ENCODE measurements around the gene CFH.
"Not testable (repeated sequence)": the region's sequence is repeated elsewhere in the genome, so short reads cannot be mapped to it uniquely, and the experiment has no call there.

CFH gene

DNA sequence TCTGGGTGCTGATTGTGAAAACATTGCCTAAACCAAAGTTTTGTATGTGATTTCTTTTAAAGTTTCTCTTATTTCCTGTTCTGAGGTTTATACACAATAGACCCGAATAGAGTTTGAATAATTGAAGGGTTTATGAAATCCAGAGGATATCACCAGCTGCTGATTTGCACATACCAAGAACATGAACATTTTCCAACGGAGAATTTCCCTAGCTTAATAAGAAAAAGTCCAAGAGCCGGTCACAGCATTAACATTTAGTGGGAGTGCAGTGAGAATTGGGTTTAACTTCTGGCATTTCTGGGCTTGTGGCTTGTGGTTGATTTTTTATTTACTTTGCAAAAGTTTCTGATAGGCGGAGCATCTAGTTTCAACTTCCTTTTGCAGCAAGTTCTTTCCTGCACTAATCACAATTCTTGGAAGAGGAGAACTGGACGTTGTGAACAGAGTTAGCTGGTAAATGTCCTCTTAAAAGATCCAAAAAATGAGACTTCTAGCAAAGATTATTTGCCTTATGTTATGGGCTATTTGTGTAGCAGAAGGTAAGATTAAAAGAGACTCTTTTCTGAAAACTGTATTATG, at the start of gene CFH:
TSS of gene CFH (plus strand) at position 407 of the 579 bp plus-strand sequence. CDS start at position 482, 75 bp downstream.
- Histone ChIP-seq H3K4me1 (ENCODE audit: control insufficient read depth, low read depth, low read length) (peaks cover 12% of the 10 kb centered on the region), H3K36me3 (ENCODE audit: control insufficient read depth, low read depth, low read length) (no peaks in the 10 kb centered on the region), H3K27ac (ENCODE audit: low read length) (no peak within 1 kb of the TSS), H3K4me3 (ENCODE audit: low read length) (no peak within 1 kb of the TSS), H3K9me3 (ENCODE audit: control insufficient read depth, low read depth, low read length) (no peaks in the 10 kb centered on the region), H3K9ac (ENCODE audit: low read length) (no peak within 1 kb of the TSS), H3K27me3 (ENCODE audit: control insufficient read depth, insufficient read depth, low read length) (no peaks in the 10 kb centered on the region)

DNA sequence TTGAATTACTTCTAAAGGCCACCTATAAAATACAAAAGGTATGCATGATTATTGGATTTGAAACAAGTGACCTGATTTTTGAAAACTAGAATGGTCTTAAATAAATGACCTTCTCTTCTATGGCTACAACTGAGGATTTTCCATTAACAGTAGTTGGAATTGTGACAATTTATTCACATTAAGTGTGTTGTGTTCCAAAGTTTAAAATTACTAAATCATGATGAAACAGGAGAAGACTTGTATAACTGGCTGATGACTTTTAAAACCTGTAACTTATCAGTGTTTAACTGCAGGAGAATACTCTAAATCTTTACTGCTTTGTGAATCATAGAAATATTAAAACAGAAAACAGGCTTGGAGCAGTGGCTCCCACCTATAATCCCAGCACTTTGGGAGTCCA, 48.2 kb upstream of the CFH start:
- no peak overlapping the region for H3K4me3 ChIP-seq (ENCODE audit: low read length)
- H3K36me3 ChIP-seq (ENCODE audit: control insufficient read depth, low read depth, low read length) = no peaks in the 10 kb centered on the region
- H3K9me3 ChIP-seq (ENCODE audit: control insufficient read depth, low read depth, low read length) = no peaks in the 10 kb centered on the region
- peaks cover 7% of the 10 kb centered on the region for H3K4me1 ChIP-seq (ENCODE audit: control insufficient read depth, low read depth, low read length)
- H3K27ac ChIP-seq (ENCODE audit: low read length) = no peak overlapping the region
- no peaks in the 10 kb centered on the region for H3K27me3 ChIP-seq (ENCODE audit: control insufficient read depth, insufficient read depth, low read length)
- H3K9ac ChIP-seq (ENCODE audit: low read length) = no peak overlapping the region

DNA sequence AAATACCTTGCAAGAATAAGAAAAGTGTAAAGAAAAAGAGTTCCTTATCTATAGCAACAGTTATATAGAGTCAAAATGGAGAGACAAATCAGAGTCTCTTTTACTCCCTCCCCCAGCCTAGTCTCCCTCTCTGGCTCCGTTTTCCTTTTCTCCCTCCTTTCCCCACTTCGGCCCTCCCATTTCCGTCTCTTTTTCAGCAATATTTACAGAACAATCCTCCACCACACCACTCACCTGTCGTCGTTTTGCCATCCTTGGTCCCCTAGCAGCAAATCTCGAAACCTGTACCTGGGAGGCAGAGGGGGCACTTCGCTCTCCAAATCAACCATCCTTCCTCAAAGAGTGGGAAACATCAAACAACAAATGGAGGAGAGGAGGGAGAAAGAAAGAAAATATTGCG, 43.9 kb upstream of the CFH start:
- Histone ChIP-seq H3K27ac (ENCODE audit: low read length) (peak overlapping the region; percentile 97), H3K4me3 (ENCODE audit: low read length) (peak overlapping the region; percentile 98), H3K4me1 (ENCODE audit: control insufficient read depth, low read depth, low read length) (peaks cover 23% of the 10 kb centered on the region), H3K36me3 (ENCODE audit: control insufficient read depth, low read depth, low read length) (no peaks in the 10 kb centered on the region), H3K9ac (ENCODE audit: low read length) (peak overlapping the region; percentile 96), H3K27me3 (ENCODE audit: control insufficient read depth, insufficient read depth, low read length) (no peaks in the 10 kb centered on the region), H3K9me3 (ENCODE audit: control insufficient read depth, low read depth, low read length) (no peaks in the 10 kb centered on the region)

DNA sequence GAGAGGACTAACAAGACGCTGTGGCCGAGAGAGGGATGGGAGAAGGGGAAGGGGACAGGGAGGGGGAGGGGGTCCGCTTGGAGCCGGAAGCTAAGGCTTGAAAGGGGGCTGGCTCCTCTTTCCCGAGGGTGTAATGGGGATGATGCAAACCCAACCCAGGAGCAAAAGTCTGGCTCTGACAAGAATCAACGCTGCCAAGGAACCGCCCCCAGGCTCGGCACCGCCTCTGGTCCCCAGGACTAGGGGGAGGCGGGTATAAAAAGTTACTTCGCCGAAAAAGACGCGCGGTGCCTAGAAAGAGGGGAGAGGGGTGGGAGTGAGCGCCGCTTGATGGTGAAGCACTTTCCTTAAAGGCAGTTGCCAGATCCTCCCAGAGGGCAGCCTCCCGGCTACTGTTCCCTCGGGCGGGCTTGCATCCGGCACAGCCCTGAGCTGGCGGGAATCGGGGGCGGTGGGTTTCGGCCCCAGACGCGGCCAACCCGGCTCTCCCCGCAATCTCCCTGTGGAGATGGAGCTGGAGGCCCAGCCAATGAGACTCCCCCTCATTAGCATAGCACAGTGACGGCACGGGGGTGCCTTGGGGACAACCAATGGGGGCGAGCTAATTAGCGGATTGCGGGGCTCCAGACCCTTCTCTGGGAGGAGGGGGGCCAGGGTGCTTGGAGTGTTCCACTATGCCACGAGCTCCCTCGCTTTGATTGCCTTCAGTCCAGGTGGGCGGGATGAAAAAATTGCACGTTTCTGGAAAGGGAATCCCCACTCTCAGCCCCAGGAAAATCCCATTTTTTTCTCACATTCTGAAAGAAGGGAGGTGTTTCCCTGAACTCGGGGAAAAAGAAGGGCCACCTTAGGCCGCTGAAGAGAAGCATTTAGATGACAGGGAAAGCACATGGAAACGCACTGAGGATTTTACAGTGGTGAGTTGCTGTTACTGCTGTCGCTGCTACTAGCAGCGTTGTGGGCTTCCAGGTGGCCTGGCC, 43.2 kb upstream of the CFH start, which contains the start of gene KCNT2:
TSS of gene KCNT2 (minus strand) at position 51 of the 980 bp plus-strand sequence. CDS start 131 bp downstream, outside the sequence.
- Histone ChIP-seq H3K4me1 (ENCODE audit: control insufficient read depth, low read depth, low read length) (peaks cover 23% of the 10 kb centered on the region), H3K9ac (ENCODE audit: low read length) (peak within 1 kb of the TSS; percentile 96), H3K36me3 (ENCODE audit: control insufficient read depth, low read depth, low read length) (no peaks in the 10 kb centered on the region), H3K27me3 (ENCODE audit: control insufficient read depth, insufficient read depth, low read length) (no peaks in the 10 kb centered on the region), H3K27ac (ENCODE audit: low read length) (peak within 1 kb of the TSS; percentile 99), H3K9me3 (ENCODE audit: control insufficient read depth, low read depth, low read length) (no peaks in the 10 kb centered on the region), H3K4me3 (ENCODE audit: low read length) (peak within 1 kb of the TSS; percentile 98)

DNA sequence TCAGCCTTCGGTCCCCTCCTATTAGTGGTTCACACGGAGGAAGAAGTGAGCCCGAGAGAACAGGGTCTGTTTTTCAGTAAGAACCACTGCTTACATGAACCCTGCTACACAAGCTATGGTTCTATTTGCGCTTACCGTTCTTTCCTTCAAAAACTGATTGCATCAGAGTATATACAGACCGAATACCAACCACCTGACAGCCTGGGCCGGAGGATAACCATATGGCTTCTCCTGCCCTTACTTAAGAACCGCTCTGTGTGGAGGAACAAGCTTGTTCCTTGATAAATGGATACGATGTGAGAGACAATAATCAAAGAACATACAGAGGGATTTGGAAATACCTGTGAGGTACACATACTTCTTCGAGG, 42.5 kb upstream of the CFH start:
- Histone ChIP-seq H3K27ac (ENCODE audit: low read length) (peak overlapping the region; percentile 99), H3K27me3 (ENCODE audit: control insufficient read depth, insufficient read depth, low read length) (no peaks in the 10 kb centered on the region), H3K4me3 (ENCODE audit: low read length) (peak overlapping the region; percentile 98), H3K36me3 (ENCODE audit: control insufficient read depth, low read depth, low read length) (no peaks in the 10 kb centered on the region), H3K4me1 (ENCODE audit: control insufficient read depth, low read depth, low read length) (peaks cover 23% of the 10 kb centered on the region), H3K9me3 (ENCODE audit: control insufficient read depth, low read depth, low read length) (no peaks in the 10 kb centered on the region), H3K9ac (ENCODE audit: low read length) (peak overlapping the region; percentile 96)

DNA sequence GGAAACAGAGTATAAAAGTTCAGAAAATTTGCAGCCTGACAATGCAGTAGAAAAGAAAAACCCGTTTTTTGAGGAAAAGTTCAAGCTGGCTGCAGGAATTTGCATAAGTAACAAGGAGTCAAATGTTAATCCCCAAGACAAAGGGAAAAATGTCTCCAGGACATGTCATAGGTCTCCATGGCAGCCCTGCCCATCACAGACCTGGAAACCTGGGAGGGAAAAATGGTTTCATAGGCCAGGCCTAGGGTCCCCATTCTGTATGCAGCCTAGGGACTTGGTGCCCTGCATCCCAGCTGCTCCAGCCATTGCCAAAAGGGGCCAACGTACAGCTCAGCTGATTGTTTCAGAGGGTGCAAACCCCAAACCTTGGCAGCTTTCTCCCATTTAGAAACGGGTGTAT, 40.0 kb upstream of the CFH start:
- no peak overlapping the region for H3K4me3 ChIP-seq (ENCODE audit: low read length)
- no peaks in the 10 kb centered on the region for H3K27me3 ChIP-seq (ENCODE audit: control insufficient read depth, insufficient read depth, low read length)
- H3K9me3 ChIP-seq (ENCODE audit: control insufficient read depth, low read depth, low read length) = no peaks in the 10 kb centered on the region
- H3K9ac ChIP-seq (ENCODE audit: low read length) = no peak overlapping the region
- H3K27ac ChIP-seq (ENCODE audit: low read length) = no peak overlapping the region
- no peaks in the 10 kb centered on the region for H3K36me3 ChIP-seq (ENCODE audit: control insufficient read depth, low read depth, low read length)
- peaks cover 19% of the 10 kb centered on the region for H3K4me1 ChIP-seq (ENCODE audit: control insufficient read depth, low read depth, low read length)

DNA sequence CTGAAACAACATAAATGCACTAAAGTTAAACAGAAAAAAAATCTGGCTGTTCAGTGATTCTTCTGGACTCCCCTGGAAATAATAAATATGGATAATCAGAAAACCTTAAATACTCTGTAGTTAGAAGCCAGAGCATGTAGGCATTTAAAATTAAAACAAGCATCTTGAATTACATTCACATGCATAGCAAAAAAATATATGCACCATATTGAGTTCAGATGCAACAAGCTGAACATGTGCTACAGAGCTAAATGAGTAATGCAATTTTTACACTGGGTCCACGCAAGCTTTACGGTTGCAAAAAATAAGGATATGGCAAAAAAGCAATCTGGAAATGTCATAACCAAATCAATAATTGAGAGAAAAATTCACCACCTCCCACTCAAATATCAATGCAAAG, 32.1 kb upstream of the CFH start:
- H3K36me3 ChIP-seq (ENCODE audit: control insufficient read depth, low read depth, low read length) = no peaks in the 10 kb centered on the region
- H3K27ac ChIP-seq (ENCODE audit: low read length) = no peak overlapping the region
- no peak overlapping the region for H3K9ac ChIP-seq (ENCODE audit: low read length)
- no peaks in the 10 kb centered on the region for H3K4me1 ChIP-seq (ENCODE audit: control insufficient read depth, low read depth, low read length)
- no peak overlapping the region for H3K4me3 ChIP-seq (ENCODE audit: low read length)
- H3K9me3 ChIP-seq (ENCODE audit: control insufficient read depth, low read depth, low read length) = no peaks in the 10 kb centered on the region
- H3K27me3 ChIP-seq (ENCODE audit: control insufficient read depth, insufficient read depth, low read length) = no peaks in the 10 kb centered on the region

DNA sequence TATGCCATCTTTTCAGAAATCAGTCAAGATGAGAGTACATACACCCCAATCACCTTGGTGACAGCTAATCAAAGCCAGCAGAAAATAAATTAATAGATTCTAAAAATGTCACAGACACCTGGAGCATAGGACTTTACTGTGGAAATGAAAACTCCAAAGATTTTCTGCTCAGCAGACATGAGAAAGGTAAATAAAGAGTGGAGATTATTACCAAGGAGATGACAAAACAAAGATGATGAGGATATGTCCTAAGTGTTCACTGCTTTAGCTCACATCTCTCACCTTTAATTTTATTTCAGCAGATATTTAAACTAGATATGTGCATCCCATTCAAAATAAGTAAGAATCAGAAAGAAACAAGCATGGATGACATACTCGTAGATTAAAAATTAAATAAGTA, 28.8 kb upstream of the CFH start:
- no peak overlapping the region for H3K27ac ChIP-seq (ENCODE audit: low read length)
- no peak overlapping the region for H3K4me3 ChIP-seq (ENCODE audit: low read length)
- H3K9me3 ChIP-seq (ENCODE audit: control insufficient read depth, low read depth, low read length) = no peaks in the 10 kb centered on the region
- no peaks in the 10 kb centered on the region for H3K27me3 ChIP-seq (ENCODE audit: control insufficient read depth, insufficient read depth, low read length)
- no peaks in the 10 kb centered on the region for H3K36me3 ChIP-seq (ENCODE audit: control insufficient read depth, low read depth, low read length)
- no peak overlapping the region for H3K9ac ChIP-seq (ENCODE audit: low read length)
- no peaks in the 10 kb centered on the region for H3K4me1 ChIP-seq (ENCODE audit: control insufficient read depth, low read depth, low read length)

DNA sequence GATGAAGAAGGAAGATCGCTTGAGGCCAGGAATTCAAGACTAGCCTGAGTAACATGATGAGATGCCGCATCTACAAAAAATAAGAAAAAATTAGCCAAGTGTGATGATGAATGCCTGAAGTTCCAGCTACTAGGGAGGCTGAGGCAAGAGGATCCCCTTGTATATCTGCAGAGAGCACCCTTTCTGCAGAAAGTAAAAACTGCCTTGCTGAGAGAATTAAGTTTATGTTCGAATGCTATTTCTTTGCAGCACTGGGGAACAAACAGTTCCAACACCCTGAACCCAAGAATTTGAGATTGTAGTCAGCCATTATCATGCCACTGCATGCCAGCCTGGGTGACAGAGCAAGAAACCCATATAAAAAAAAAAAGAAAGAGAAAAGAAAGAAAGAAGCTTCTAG, 23.0 kb upstream of the CFH start:
- Histone ChIP-seq H3K9me3 (ENCODE audit: control insufficient read depth, low read depth, low read length) (peaks cover 3% of the 10 kb centered on the region), H3K9ac (ENCODE audit: low read length) (no peak overlapping the region), H3K4me1 (ENCODE audit: control insufficient read depth, low read depth, low read length) (no peaks in the 10 kb centered on the region), H3K27ac (ENCODE audit: low read length) (no peak overlapping the region), H3K4me3 (ENCODE audit: low read length) (no peak overlapping the region), H3K36me3 (ENCODE audit: control insufficient read depth, low read depth, low read length) (no peaks in the 10 kb centered on the region), H3K27me3 (ENCODE audit: control insufficient read depth, insufficient read depth, low read length) (no peaks in the 10 kb centered on the region)

DNA sequence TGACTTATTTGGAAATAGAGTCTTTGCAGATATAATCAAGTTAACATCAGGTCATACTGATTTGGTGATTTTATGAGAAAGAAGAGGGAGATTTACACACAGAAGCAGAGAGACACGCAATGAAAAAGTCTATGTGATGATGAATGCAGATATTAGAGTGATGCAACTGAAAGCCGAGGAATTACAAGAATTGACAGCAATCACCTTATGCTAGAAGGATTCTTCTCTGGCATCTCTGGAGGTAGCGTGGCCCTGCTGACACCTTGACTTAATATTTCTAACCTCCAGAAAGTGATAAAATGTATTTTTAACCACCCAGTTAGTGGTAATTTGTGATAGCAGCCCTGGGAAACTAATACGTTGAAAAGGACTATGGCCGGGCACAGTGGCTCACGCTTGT, 14.2 kb upstream of the CFH start:
- Histone ChIP-seq H3K4me3 (ENCODE audit: low read length) (no peak overlapping the region), H3K9me3 (ENCODE audit: control insufficient read depth, low read depth, low read length) (no peaks in the 10 kb centered on the region), H3K36me3 (ENCODE audit: control insufficient read depth, low read depth, low read length) (no peaks in the 10 kb centered on the region), H3K4me1 (ENCODE audit: control insufficient read depth, low read depth, low read length) (no peaks in the 10 kb centered on the region), H3K9ac (ENCODE audit: low read length) (no peak overlapping the region), H3K27ac (ENCODE audit: low read length) (no peak overlapping the region), H3K27me3 (ENCODE audit: control insufficient read depth, insufficient read depth, low read length) (no peaks in the 10 kb centered on the region)

DNA sequence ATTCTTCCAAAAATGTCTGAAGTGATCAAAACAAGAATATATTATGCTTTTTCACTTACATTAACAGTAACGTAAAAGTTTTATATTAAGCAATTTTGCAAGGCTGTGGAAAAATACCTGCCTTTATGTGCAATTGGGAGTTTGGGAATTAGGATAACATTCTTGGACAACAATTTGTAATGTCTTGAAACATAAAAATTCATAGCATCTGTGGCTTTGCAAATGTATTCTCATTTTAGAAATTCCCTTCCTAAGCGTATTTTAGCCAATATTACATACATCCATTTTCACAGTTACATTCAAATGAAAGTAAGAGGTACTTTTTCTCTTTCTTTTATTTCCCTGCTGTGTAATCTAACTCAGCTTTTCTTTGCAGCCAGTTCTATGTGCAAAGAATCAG, 13.4 kb upstream of the CFH start:
- no peaks in the 10 kb centered on the region for H3K27me3 ChIP-seq (ENCODE audit: control insufficient read depth, insufficient read depth, low read length)
- no peaks in the 10 kb centered on the region for H3K4me1 ChIP-seq (ENCODE audit: control insufficient read depth, low read depth, low read length)
- no peak overlapping the region for H3K27ac ChIP-seq (ENCODE audit: low read length)
- H3K9ac ChIP-seq (ENCODE audit: low read length) = no peak overlapping the region
- no peaks in the 10 kb centered on the region for H3K9me3 ChIP-seq (ENCODE audit: control insufficient read depth, low read depth, low read length)
- H3K4me3 ChIP-seq (ENCODE audit: low read length) = no peak overlapping the region
- H3K36me3 ChIP-seq (ENCODE audit: control insufficient read depth, low read depth, low read length) = no peaks in the 10 kb centered on the region

DNA sequence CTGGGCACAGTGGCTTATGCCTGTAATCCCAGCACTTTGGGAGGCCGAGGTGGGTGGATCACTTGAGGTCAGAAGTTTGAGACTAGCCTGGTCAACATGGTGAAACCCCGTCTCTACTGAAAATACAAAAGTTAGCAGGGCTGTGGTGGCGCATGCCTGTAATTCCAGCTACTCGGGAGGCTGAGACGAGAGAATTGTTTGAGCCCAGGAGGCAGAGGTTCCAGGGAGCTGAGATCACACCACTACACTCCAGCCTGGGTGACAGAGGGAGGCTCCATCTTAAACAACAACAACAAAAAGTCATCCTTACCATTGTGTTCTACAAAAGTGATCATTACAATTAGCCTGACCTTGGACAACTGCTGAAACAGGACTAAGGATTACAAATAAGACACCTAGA, 12.6 kb upstream of the CFH start:
- H3K4me1 ChIP-seq (ENCODE audit: control insufficient read depth, low read depth, low read length); H3K9ac ChIP-seq (ENCODE audit: low read length); H3K4me3 ChIP-seq (ENCODE audit: low read length); H3K9me3 ChIP-seq (ENCODE audit: control insufficient read depth, low read depth, low read length); H3K36me3 ChIP-seq (ENCODE audit: control insufficient read depth, low read depth, low read length); H3K27me3 ChIP-seq (ENCODE audit: control insufficient read depth, insufficient read depth, low read length); H3K27ac ChIP-seq (ENCODE audit: low read length): not testable (repeated sequence)
